Panc1 (cell line): ENCODE results near the gene SLC27A4. TPM values are rescaled to one million over a fixed set of nuclear protein-coding genes. Genes with fewer than 3 reads are reported as not detected.

Source experiments
- ATAC-seq: fragments of 200-7000 bp; cut with Tn5 transposase; 2 replicates; pipeline ENCODE4 v1.9.1; 2020; ENCODE audit warnings: mild to moderate bottlenecking, moderate library complexity
- BruUV-seq: library from RNA; stranded (reverse); fragments of 400-500 nt; replicated peaks from 2 replicates; lab custom pipeline; 2021; lab: Mats Ljungman, UMichigan
- CTCF ChIA-PET: fragments of 300-600 bp; sonication (Branson Sonifier 250); formaldehyde crosslinking; loops from one replicate; lab custom pipeline; 2022; ENCODE audit warnings: antibody characterized with exemption; lab: Charles Lee
- POLR2A ChIA-PET: fragments of 300-600 bp; sonication (Branson Sonifier 250); formaldehyde crosslinking; loops from one replicate; lab custom pipeline; 2022; ENCODE audit warnings: antibody characterized with exemption; lab: Charles Lee
- DNase-seq: peaks from one replicate; pipeline ENCODE4 v3.0.0-alpha.2; 2010; ENCODE audit warnings: low read depth, low spot score
- H3K27ac ChIP-seq: 2 replicates; pipeline ENCODE4 v1.5.1; 2011; ENCODE audit warnings: mild to moderate bottlenecking, low read length, inconsistent platforms
- H3K27me3 ChIP-seq: fragments of 200-500 bp; sonication (Bioruptor generic); 2 replicates; pipeline ENCODE4 v1.6.0; 2014; ENCODE audit warnings: low read length, inconsistent platforms; ENCODE audit not compliant: control insufficient read depth, insufficient read depth
- H3K36me3 ChIP-seq: fragments of 200-500 bp; sonication (Bioruptor generic); 2 replicates; pipeline ENCODE4 v1.5.1; 2014; ENCODE audit warnings: inconsistent platforms, mild to moderate bottlenecking, low read length, moderate library complexity; ENCODE audit not compliant: control insufficient read depth, insufficient read depth
- H3K4me1 ChIP-seq: 2 replicates; pipeline ENCODE4 v1.5.1; 2011; ENCODE audit warnings: inconsistent platforms, mild to moderate bottlenecking, low read length, moderate library complexity; ENCODE audit not compliant: control insufficient read depth, insufficient read depth
- H3K4me3 ChIP-seq, 2 experiments: 2 replicates each; pipeline ENCODE4 v1.5.1; 2011 to 2012; ENCODE audit warnings: low read depth in 2 of 2, low read length in 2 of 2, mild to moderate bottlenecking in 2 of 2, inconsistent platforms in 1 of 2, moderate library complexity in 1 of 2
- H3K9me3 ChIP-seq: fragments of 200-500 bp; sonication (Bioruptor generic); 2 replicates; pipeline ENCODE4 v1.5.1; 2014; ENCODE audit warnings: low read depth, mild to moderate bottlenecking, inconsistent platforms, low read length, moderate library complexity; ENCODE audit not compliant: control insufficient read depth, insufficient read depth
- CTCF ChIP-seq: fragments of 450-650 bp; IDR thresholded peaks from 2 replicates; pipeline ENCODE4 v1.5.1; 2017; ENCODE audit warnings: mild to moderate bottlenecking
- POLR2AphosphoS5 ChIP-seq: IDR thresholded peaks from 2 replicates; pipeline ENCODE4 v1.6.1; 2012; ENCODE audit warnings: mild to moderate bottlenecking, low read depth, low read length, moderate library complexity
- SIN3A ChIP-seq: IDR thresholded peaks from 2 replicates; pipeline ENCODE4 v1.6.1; 2012; ENCODE audit warnings: low read depth, mild to moderate bottlenecking, low read length, moderate library complexity, borderline replicate concordance; ENCODE audit not compliant: insufficient read depth
- TCF7L2 ChIP-seq: IDR thresholded peaks from 2 replicates; pipeline ENCODE4 v1.6.1; 2011; ENCODE audit warnings: mild to moderate bottlenecking, low read depth, low read length, inconsistent platforms
- in situ Hi-C: cut with HindIII; loops from 2 replicates; pipeline ENCODE4 v1.10.0; 2016; ENCODE audit warnings: low sequenced_read_pairs, low pct_unique_long_range_greater_than_20kb
- intact Hi-C: fragments of 100-400 bp; cut with micrococcal nuclease; formaldehyde crosslinking; loops from one replicate; pipeline ENCODE4 v1.10.0; 2022; ENCODE audit not compliant: unreplicated experiment
- total RNA-seq: library from RNA; stranded (reverse); gene quantifications from one replicate; pipeline ENCODE4 v1.2.1, GENCODE V29; 2021; ENCODE audit not compliant: unreplicated experiment
- TF ChIP-seq, protein P1 (sequence below), 2 experiments: IDR thresholded peaks; 2 replicates each; pipeline ENCODE4 v1.6.1; 2011 to 2012; ENCODE audit warnings: low read depth in 2 of 2, control low read depth in 1 of 2, low read length in 1 of 2, mild to moderate bottlenecking in 1 of 2, moderate library complexity in 1 of 2; ENCODE audit not compliant: insufficient read depth in 1 of 2

The SLC27A4 gene
- total RNA-seq, 1 experiment from 2014 or later = 20.3 TPM

- Histone ChIP-seq H3K27me3 (no peaks in the 10 kb centered on the region), H3K4me3 (no peak overlapping the region), H3K4me1 (no peaks in the 10 kb centered on the region), H3K36me3 (no peaks in the 10 kb centered on the region), H3K27ac (no peak overlapping the region), H3K9me3 (no peaks in the 10 kb centered on the region)
- TF ChIP-seq TCF7L2 = no peak
- no peak for TF ChIP-seq POLR2AphosphoS5
- no peak for TF ChIP-seq SIN3A
- TF ChIP-seq, protein P1, sequence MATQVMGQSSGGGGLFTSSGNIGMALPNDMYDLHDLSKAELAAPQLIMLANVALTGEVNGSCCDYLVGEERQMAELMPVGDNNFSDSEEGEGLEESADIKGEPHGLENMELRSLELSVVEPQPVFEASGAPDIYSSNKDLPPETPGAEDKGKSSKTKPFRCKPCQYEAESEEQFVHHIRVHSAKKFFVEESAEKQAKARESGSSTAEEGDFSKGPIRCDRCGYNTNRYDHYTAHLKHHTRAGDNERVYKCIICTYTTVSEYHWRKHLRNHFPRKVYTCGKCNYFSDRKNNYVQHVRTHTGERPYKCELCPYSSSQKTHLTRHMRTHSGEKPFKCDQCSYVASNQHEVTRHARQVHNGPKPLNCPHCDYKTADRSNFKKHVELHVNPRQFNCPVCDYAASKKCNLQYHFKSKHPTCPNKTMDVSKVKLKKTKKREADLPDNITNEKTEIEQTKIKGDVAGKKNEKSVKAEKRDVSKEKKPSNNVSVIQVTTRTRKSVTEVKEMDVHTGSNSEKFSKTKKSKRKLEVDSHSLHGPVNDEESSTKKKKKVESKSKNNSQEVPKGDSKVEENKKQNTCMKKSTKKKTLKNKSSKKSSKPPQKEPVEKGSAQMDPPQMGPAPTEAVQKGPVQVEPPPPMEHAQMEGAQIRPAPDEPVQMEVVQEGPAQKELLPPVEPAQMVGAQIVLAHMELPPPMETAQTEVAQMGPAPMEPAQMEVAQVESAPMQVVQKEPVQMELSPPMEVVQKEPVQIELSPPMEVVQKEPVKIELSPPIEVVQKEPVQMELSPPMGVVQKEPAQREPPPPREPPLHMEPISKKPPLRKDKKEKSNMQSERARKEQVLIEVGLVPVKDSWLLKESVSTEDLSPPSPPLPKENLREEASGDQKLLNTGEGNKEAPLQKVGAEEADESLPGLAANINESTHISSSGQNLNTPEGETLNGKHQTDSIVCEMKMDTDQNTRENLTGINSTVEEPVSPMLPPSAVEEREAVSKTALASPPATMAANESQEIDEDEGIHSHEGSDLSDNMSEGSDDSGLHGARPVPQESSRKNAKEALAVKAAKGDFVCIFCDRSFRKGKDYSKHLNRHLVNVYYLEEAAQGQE (IDR thresholded peaks at IDR 0.05; ENCODE audit: insufficient read depth in 1 of 2, low read depth in 2 of 2, low read length in 1 of 2) = no peak
- TF ChIP-seq CTCF = no peak
- no peak for ATAC-seq
- ChIA-PET POLR2A (no interaction called here), CTCF (no interaction called here)
- BruUV-seq = no TSS peak
- no peak for DNase-seq
- in situ Hi-C loops = no loop called here
- intact Hi-C loops = loop anchor here (10.0 kb wide), 1 partner anchor 54 kb away; no protein-coding TSS in a partner anchor
These were observed 8.8 kb downstream of the SLC27A4 start for GRCh38 chr9:128349125-128349524.

DNA sequence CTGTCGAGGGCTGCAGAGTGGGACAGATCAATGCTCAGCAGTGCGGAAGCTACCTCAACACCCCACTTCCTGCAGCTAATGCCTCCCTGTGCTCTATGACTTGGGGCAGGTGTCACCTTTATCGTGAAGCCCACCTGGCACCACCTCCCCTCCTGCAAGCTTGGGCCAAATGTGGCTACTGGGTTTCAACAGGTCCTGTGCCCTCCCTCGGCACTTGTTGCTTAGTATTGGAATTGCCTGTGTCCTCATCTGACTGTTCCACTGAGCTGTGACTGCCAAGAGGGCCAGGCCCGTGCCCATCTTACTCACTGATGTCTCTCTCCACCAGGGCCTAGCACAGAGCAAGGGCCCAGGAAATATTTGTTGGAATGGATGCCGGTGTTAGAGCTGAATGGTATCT is 9.4 kb downstream of the SLC27A4 start:
- Histone ChIP-seq H3K4me1 (no peaks in the 10 kb centered on the region), H3K4me3 (no peak overlapping the region), H3K36me3 (no peaks in the 10 kb centered on the region), H3K27ac (no peak overlapping the region), H3K9me3 (no peaks in the 10 kb centered on the region), H3K27me3 (no peaks in the 10 kb centered on the region)
- intact Hi-C loops (loop anchor here (10.0 kb wide), 1 partner anchor 55 kb away; no protein-coding TSS in a partner anchor), in situ Hi-C loops (no loop called here)
- CTCF ChIA-PET = no interaction called here
- no peak for TF ChIP-seq TCF7L2
- no peak for TF ChIP-seq POLR2AphosphoS5
- TF ChIP-seq CTCF = no peak
- no peak for TF ChIP-seq SIN3A
- TF ChIP-seq, protein P1 (IDR thresholded peaks at IDR 0.05; ENCODE audit: insufficient read depth in 1 of 2, low read depth in 2 of 2, low read length in 1 of 2) = no peak
- no peak for DNase-seq
- no peak for ATAC-seq
- POLR2A ChIA-PET = no interaction called here
- no TSS peak for BruUV-seq
